HG02938 (cell line): Measurements from ENCODE around the gene NSD2.

Source experiments
- ATAC-seq: cut with Tn5 transposase; IDR thresholded peaks from one replicate; pipeline ENCODE4 v1.9.1; 2021; ENCODE audit warnings: mild to moderate bottlenecking, moderate library complexity; ENCODE audit not compliant: unreplicated experiment

Gene NSD2

GRCh38 chr4:1967512-1968149 is 96.4 kb downstream of the NSD2 start:
- no peak for ATAC-seq

- ATAC-seq = no peak
Observed at GRCh38 chr4:1968686-1969295, 97.6 kb downstream of the NSD2 start.

DNA sequence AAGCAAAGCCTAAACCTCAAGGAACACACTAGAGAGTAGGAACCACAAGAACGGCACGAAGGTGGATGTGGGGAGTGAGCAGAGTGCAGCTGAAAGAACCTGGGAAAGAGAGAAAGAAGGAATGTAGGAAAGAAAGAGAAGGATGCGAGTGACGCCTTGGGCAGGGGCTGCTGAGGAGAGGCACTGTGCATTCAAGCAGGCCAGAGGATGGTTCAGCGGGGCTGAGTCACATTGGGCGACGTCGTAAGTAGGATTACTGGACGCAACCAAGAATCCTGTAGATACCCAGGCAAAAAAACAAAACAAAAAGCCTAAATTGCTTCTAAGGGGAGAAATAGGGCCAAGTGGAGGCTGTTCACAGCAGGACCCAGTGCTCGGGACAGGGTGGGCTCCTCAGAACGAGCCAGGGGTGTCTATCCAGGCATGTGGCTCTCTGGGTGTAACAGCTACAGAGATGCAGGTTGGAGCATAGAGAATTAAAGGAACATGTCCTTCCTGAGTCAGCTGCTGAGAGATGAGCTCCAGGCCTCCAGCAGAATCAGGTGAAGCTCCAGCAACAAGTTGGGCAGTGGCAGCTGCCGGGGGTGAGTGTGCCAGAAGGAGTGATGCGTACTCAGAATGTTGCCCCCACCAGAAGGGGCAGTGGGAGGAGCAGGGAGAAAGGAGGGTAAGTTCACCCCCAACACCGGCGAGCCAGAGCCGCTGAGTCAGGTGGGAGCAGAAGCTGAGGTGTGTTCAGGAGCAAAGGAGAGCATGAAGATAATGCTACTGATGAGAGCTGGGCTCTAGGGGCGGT is 98.9 kb downstream of the NSD2 start:
- no peak for ATAC-seq

DNA sequence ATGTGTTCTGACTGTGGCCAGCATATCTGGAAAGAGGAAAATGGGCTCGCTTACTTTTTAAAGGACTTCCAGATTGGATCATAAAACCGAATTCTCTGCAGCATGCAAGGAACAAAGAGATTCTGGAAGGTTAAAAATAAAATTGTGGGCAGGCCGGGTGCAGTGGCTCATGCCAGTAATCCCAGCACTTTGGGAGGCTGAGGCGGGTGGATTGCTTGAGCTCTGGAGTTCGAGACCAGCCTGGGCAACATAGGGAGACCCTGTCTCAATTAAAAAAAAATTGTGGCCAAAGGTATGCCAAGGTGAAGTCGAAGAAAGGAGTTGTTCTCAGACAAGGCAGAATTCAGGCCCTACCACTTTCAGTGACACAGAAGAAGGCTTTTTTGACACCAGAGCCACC is 99.7 kb downstream of the NSD2 start:
- no peak for ATAC-seq

DNA sequence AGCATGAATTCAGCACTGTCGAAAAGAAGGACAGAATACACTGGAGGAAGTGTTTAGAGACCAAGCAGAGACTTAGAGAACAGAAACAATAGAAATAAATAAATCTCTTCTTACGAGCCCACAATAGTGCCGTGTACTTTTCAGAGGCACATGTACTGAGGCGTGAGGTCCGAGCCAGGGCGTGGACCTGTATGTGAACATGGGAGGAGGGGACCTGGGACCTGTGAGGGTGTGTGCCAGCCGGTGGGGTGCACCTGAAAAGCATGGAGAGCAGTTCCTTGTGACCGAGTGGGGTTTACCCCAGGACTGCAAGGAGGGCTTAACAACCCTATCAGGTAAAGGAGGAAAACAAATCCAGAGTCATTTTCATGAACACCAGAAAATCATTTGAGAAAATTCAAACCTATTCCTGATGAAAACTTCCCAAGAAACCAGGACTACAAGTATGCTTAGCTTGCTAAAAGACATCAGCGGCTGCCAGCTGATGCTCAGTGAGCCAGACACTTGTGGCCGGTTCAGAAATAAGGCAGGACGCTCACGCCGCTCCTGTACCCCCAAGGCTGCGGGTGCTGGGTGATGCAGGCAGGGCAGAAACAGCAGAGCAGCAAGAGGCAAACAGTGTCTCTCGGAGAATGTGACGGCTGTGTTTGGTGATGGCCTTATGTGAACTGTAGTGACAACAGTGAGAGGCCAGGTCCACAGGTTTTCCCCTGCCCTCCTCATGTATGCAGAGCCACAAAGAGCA is 100.4 kb downstream of the NSD2 start:
- ATAC-seq = no peak

DNA sequence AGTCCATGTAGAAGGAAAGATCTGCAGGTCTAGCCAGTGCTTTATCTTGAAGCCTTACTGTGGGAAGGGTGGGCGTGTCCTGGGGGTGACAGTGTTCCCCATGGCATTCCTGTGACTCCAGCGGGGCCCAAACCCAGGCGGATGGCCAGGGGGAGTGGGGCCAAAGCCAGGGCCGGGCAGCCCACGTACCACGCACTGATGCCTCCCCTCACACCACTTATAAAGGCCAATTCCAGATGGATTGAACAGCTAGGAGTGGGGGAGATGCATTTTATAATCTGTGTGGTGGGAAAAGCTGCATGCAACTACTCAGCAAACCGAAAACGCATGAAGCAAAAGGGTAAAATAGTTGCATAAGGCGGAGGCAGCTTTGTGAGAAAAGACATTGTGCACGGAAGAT is 101.2 kb downstream of the NSD2 start:
- ATAC-seq = no peak

- ATAC-seq = no peak
Observed at GRCh38 chr4:1973218-1973617, 102.0 kb downstream of the NSD2 start.

DNA sequence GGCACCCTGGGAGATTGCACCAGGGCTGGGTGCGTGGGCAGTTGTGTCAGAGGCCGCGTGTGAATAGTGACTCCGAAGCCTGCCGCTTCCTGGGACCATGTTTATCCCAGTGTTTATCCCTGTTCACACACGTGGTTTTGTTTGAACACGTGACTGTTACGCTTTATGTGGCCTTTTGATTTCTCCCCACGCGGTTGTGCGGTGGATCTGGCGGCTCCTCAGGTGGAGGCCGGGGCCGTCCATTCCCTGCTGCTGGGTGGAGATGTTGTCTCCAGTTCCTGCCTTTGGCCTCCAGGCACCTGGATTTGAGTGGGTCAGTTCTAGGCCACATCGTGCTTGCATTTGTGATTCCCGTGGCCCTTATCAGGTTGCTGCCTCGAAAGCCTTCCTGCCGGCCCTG is 102.5 kb downstream of the NSD2 start:
- ATAC-seq = no peak

DNA sequence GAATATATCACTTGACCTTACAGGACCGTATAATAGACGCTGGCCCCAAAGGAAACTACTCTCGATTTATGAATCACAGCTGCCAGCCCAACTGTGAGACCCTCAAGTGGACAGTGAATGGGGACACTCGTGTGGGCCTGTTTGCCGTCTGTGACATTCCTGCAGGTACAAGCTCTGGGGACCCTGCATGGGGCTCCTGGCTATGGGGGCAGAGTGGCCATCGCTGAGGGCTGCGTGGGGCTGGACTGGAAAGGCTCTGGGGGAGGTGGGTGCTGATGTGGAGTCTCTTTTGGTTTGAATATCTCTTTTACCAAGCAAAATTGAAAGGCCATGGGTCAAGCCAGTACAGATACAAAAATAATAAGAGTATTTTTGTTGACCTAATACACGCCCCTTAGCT is 103.6 kb downstream of the NSD2 start:
- ATAC-seq = no peak

DNA sequence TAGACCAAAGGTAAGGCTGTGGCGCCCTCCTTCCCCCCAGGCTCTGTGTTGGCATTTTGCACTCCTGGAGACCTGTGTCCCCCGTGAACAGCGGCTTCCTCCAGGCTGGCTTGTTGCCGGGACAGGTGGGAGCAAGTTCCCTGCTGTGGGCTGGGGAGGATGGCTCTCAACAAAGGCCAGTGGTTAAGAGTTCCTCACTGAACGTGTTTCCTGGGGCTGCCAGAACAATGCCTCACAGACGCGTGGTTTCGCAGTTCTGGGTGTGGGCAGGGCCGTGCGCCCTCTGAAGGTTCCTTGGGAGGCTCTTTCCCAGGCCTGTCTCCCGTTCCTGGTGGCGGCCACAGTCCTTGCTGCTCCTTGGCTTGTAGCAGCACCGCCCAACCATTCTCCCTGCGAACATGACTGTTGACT is 104.2 kb downstream of the NSD2 start:
- no peak for ATAC-seq

GRCh38 chr4:1975880-1976279 is 104.7 kb downstream of the NSD2 start:
- no peak for ATAC-seq

GRCh38 chr4:1976416-1977352 is 105.5 kb downstream of the NSD2 start:
- no peak for ATAC-seq

DNA sequence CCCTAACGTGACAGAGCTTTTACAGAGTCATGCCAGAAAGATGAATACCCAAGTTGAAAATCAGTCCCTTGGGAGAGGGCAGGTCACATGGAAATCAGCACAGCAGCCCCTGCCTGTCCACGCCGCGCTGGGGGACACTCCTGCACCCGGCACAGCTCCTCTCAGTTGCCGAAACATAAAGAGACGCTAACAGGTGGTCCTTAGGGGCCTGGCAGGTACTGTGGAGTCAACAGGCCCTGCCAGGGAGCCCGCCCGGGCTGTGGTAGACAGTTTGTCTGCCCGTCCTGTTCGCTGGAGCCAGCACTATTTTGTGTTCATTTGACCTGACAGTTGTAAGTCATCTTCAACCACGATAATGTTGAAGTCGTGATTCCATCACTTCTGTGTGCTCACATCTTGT is 107.0 kb downstream of the NSD2 start:
- no peak for ATAC-seq

DNA sequence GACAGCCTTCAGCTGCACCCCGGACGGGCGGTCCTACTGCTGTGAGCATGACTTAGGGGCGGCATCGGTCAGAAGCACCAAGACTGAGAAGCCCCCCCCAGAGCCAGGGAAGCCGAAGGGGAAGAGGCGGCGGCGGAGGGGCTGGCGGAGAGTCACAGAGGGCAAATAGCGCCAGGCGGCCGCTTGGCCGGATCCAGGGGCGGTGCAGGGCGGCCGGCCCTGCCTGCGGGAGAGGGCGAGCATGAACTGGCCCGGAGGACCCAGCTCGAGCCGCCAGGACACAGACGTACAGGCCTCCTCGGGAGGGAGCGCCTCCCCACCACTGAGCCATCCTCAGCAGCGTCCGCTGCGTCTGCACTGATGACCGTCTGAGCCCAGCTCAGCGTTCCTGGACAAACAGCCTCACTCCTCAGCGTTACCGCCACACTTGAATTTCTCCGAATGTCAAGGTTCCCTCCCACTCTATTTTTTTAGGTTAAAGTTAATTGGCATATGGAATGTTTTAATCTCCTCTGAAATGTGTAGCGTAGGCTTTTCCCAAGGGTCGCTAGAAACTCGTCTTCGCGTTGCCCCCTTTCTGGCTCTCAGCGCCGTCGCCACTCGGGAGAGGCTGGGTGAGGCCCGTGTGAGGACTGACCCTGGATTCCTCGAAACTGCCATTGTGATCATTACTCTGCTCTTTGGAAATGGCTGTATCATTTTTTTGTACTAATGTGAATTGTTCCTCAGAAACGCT is 107.7 kb downstream of the NSD2 start:
- no peak for ATAC-seq

DNA sequence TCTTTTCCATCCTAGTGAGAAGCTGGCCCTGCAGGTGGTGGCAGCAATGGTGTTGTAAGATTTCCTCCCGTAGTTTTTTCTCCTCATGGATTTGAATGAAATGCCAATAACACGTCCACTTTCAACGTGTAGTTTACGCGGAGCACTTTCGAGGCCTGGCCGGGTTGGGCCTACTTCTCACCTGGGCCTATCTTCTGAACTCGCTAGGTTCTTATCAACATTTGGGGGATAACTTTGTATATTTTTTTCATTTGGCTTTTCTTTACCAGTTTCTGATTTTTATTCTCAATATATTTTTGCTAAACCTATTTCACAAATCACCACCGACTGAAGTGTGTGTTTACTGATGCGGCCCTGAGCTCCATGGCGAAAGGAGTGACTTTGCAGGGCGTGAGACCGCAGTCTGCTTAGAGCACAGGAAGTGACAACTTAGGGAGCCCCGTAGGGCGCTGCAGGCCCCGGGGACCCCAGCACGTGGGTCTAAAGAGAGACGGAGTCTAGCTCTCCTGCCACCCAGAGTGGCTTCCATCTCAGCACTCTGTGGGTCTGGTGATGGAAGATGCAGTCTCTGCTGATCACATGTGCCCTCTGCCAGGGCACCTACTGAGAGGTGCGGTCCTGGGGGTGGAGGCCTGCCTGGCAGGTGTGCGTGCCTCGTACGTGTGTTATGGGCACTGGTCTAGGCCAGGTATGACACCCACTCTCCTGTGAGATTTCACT is 108.4 kb downstream of the NSD2 start:
- ATAC-seq = no peak

- ATAC-seq = no peak
Observed at GRCh38 chr4:1980561-1981041, 109.4 kb downstream of the NSD2 start.

DNA sequence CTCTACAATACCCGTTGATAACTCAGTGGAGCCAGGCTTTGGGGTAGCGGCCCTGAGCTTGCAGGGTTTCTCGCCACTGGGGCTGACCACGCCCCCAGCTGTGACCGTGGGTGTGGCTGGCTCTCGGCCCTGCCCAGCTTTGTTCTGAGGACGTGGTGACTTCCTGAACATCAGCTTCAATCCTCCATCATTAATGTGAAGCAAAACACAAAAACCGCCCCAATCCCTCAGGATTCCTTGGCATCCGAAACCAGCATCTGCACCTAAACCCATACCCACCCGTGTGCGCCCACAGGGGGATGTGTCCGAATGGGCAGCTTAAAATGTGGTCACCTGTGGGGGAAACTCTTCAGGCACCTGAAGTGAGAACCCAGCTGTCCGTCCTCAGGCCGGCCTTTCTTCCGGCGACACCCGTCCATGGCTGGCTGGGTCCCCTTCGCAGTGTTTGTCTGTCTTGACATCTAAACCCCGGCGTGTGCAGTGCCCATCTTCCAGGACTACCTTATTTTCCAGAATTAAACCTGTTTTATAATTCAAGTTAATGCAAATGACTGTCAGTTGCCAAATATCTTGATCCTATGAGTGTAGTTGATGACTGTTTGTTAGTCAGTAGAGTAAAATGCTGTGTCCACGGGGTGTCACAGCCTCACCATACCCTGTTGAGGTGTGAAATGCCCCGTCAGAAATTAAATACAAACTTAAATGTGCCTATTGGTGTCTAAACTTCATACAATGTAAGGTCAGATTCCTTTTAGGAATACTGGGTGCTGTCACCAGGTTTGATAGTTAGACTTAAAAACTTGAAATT is 110.3 kb downstream of the NSD2 start:
- no peak for ATAC-seq
